ENCODE results near the gene TBC1D22A. TPM values are rescaled to one million over a fixed set of nuclear protein-coding genes. Genes with fewer than 3 reads are reported as not detected.

Gene TBC1D22A
- total and polyA plus RNA-seq, 7 experiments from 2014 or later = 18.6 to 50.1 (median 39.3) TPM

DNA sequence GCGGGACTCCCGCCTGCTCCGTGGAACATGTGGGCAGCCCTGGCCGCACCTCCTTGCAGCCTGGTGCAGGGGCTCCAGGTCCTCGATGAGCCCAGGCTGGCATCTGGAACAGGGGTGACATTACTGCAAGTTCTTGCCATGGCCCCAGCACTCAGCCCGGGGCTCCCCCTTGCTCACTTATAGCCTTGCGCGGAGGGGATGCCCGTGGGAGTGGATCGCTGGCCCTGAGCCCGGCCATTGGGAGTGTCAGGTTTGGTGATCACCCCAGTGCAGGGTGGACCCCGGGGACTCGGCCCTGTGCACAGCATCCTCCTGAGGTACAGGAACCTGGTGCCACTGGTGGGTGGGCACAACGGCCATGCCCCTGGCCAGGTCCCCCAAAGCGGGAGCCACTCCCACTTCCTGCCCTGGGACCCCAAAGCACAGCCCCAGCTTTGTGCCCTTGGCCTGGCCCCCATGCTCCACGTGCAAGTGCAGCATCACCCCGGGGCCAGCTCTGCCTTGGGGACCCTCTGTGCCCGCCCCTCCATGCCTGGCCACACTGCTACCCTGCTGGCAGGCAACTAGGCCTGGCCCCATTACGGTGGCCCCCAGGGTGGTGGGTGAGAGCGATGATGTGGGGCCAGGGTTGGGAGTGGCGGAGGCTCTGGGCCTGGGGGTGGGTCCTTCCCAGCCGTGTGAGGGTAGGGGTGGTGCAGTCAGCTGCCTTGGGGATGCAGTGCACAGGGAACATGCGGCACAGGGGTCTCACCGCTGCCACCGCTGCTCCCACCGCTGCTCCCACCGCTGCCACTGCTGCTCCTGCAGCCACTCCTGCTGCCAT is 439.8 kb downstream of the TBC1D22A start:
- Histone ChIP-seq H3K9me3 (ENCODE audit: control insufficient read depth in 2 of 3, low read length in 3 of 3) (no peaks in the 10 kb centered on the region), H3K4me3 (ENCODE audit: low read length) (no peak overlapping the region), H3K27me3 (ENCODE audit: control insufficient read depth in 2 of 2, insufficient read depth in 2 of 2, low read length in 2 of 2) (no peaks in the 10 kb centered on the region), H3K4me1 (ENCODE audit: control insufficient read depth in 2 of 2, insufficient read depth in 2 of 2, low read length in 2 of 2) (no peaks in the 10 kb centered on the region), H3K36me3 (ENCODE audit: control insufficient read depth in 2 of 3, insufficient read depth in 3 of 3, low read length in 3 of 3) (no peaks in the 10 kb centered on the region), H3K27ac (ENCODE audit: low read depth, low read length) (no peak overlapping the region)
- intact Hi-C loops (cut with micrococcal nuclease) = no loop called here
- ATAC-seq = no peak
- Mint-ChIP-seq H3K27ac (no peak overlapping the region), H3K36me3 (no peaks in the 10 kb centered on the region), H3K27me3 (peaks cover 0 to 4% (median 0%) of the 10 kb centered on the region in 5 donors), H3K9me3 (no peaks in the 10 kb centered on the region), H3K4me1 (no peaks in the 10 kb centered on the region), H3K4me3 (no peak overlapping the region)
- no peak for DNase-seq
- ChIA-PET CTCF (no interaction called here), POLR2A (no interaction called here)

DNA sequence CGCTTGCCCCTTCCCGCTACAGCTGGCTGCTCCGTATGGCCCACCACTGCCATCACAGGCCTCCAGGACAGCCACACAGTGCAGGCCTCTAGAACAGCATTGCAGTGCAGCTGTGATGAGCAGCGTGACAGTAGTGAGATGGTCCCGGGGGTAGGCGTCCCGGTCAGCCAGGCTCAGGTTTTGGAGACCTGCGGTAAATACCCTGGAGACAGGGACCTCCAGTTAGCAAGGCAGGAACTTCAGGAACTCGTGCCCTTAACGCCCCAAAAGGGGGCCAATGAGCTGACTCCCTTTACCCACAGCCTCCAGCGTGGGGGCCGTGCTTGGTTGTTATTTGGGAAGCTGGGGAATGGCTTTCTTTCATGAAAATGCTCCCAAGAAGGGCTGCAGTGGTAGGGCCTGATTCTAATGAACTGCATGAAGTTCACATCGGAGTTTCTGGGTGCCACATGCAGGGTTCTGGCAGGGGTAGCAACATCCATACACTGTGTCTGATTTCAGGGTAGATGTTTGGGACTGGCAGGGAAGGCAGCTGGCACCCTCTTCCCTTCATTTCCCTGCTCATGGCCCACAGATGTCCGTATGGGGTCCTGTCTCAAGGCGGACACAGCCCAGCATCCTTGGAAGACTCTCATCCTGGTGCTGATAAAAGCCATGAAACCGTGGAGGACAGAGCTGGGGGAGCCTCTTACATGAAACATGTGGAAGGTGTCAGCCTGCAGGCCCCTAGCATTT is 440.5 kb downstream of the TBC1D22A start:
- Histone ChIP-seq H3K27ac (ENCODE audit: low read depth, low read length) (no peak overlapping the region), H3K27me3 (ENCODE audit: control insufficient read depth in 2 of 2, insufficient read depth in 2 of 2, low read length in 2 of 2) (no peaks in the 10 kb centered on the region), H3K9me3 (ENCODE audit: control insufficient read depth in 2 of 3, low read length in 3 of 3) (no peaks in the 10 kb centered on the region), H3K36me3 (ENCODE audit: control insufficient read depth in 2 of 3, insufficient read depth in 3 of 3, low read length in 3 of 3) (no peaks in the 10 kb centered on the region), H3K4me1 (ENCODE audit: control insufficient read depth in 2 of 2, insufficient read depth in 2 of 2, low read length in 2 of 2) (no peaks in the 10 kb centered on the region), H3K4me3 (ENCODE audit: low read length) (no peak overlapping the region)
- no peaks in the 10 kb centered on the region for H3K36me3 Mint-ChIP-seq
- ChIA-PET CTCF (no interaction called here), POLR2A (no interaction called here)
- H3K27me3 Mint-ChIP-seq = peaks cover 0 to 4% (median 0%) of the 10 kb centered on the region in 5 donors
- DNase-seq (no peak), ATAC-seq (no peak)
- no peak overlapping the region for H3K4me3 Mint-ChIP-seq
- no peaks in the 10 kb centered on the region for H3K9me3 Mint-ChIP-seq
- intact Hi-C loops (cut with micrococcal nuclease) = no loop called here
- H3K27ac Mint-ChIP-seq = peak overlapping the region in 1 of 9 donors; percentile 67
- H3K4me1 Mint-ChIP-seq = no peaks in the 10 kb centered on the region

DNA sequence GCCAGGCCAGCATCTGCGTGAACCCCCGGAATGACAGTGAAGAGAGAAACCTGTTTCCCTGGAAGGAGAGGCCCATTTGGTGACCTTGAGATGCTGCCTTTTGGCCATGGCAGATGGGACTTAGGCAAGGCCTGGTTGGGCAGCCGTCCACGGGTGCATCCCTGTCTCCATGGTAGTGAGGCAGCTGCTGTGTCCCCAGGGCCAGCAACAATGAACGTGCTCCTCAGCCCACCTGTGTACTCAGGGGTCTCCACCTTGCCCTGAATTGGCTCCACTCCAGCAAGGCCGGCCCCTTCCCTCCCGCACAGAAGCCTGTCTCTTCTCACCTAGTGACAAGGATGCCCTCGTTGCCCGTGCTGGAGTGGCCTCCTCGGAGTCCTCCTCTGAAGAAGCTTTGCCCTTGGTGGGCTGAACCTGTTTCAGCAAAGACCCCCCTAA is 441.1 kb downstream of the TBC1D22A start:
- H3K4me3 Mint-ChIP-seq = no peak overlapping the region
- no peak for ATAC-seq
- H3K27me3 Mint-ChIP-seq = peaks cover 0 to 4% (median 0%) of the 10 kb centered on the region in 5 donors
- no peaks in the 10 kb centered on the region for H3K36me3 Mint-ChIP-seq
- Histone ChIP-seq H3K36me3 (ENCODE audit: control insufficient read depth in 2 of 3, insufficient read depth in 3 of 3, low read length in 3 of 3) (no peaks in the 10 kb centered on the region), H3K9me3 (ENCODE audit: control insufficient read depth in 2 of 3, low read length in 3 of 3) (no peaks in the 10 kb centered on the region), H3K27ac (ENCODE audit: low read depth, low read length) (no peak overlapping the region), H3K4me1 (ENCODE audit: control insufficient read depth in 2 of 2, insufficient read depth in 2 of 2, low read length in 2 of 2) (no peaks in the 10 kb centered on the region), H3K4me3 (ENCODE audit: low read length) (no peak overlapping the region), H3K27me3 (ENCODE audit: control insufficient read depth in 2 of 2, insufficient read depth in 2 of 2, low read length in 2 of 2) (no peaks in the 10 kb centered on the region)
- ChIA-PET CTCF (no interaction called here), POLR2A (no interaction called here)
- peak overlapping the region in 1 of 9 donors; percentile 67 for H3K27ac Mint-ChIP-seq
- no peaks in the 10 kb centered on the region for H3K9me3 Mint-ChIP-seq
- intact Hi-C loops (cut with micrococcal nuclease) = no loop called here
- DNase-seq = no peak
- no peaks in the 10 kb centered on the region for H3K4me1 Mint-ChIP-seq

DNA sequence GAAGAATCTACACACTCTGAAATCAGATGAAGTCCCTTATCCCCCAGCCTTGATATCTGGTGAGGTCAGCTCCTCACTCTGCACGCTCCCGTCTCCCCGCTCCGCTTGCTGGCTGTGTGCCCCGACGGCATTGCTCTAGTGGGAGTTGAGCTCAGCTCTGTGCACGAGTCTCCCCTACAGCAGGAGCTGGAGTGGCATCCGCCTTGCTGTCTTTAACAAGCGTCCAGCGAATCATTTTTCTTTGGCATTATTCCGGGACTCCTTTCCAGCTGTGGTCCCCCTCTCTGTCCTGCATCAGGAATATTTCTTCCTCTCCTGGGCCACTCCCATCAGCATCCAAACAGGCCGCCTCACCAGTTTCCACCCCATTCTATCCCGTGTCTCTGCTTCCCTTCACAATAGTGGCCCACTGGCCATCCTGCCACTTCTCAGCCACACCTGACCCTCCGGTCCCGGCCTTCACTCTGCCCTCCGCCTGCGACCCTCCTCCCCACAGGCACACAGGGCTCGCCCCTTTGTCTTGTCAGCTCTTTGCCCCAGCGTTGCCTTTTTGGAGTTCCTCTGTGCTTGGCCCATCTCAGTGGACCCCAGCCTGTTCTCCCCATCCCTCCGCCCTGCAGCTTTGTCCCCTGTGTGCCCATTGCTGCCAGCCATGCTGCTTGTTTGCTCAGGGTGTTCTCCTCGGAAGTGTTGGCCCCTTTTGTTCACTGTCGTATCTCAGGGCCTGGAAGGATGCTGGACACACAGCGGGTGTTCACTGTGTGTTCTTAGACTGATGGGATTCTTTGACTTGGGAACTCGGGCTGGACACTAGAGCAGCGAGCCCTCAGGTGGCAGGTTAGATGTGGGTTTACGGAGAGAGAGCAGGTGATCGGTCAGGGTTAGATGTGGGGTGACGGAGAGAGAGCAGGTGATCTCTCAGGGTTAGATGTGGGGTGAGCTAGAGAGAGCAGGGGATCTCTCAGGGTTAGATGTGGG is 441.8 kb downstream of the TBC1D22A start:
- Mint-ChIP-seq H3K27me3 (peaks cover 0 to 4% (median 0%) of the 10 kb centered on the region in 5 donors), H3K27ac (no peak overlapping the region), H3K36me3 (no peaks in the 10 kb centered on the region), H3K4me3 (no peak overlapping the region), H3K9me3 (no peaks in the 10 kb centered on the region), H3K4me1 (no peaks in the 10 kb centered on the region)
- ATAC-seq = no peak
- Histone ChIP-seq H3K4me3 (ENCODE audit: low read length) (no peak overlapping the region), H3K27ac (ENCODE audit: low read depth, low read length) (no peak overlapping the region), H3K27me3 (ENCODE audit: control insufficient read depth in 2 of 2, insufficient read depth in 2 of 2, low read length in 2 of 2) (no peaks in the 10 kb centered on the region), H3K9me3 (ENCODE audit: control insufficient read depth in 2 of 3, low read length in 3 of 3) (no peaks in the 10 kb centered on the region), H3K4me1 (ENCODE audit: control insufficient read depth in 2 of 2, insufficient read depth in 2 of 2, low read length in 2 of 2) (no peaks in the 10 kb centered on the region), H3K36me3 (ENCODE audit: control insufficient read depth in 2 of 3, insufficient read depth in 3 of 3, low read length in 3 of 3) (no peaks in the 10 kb centered on the region)
- DNase-seq = no peak
- intact Hi-C loops (cut with micrococcal nuclease) = no loop called here
- POLR2A ChIA-PET = no interaction called here
- CTCF ChIA-PET = no interaction called here

DNA sequence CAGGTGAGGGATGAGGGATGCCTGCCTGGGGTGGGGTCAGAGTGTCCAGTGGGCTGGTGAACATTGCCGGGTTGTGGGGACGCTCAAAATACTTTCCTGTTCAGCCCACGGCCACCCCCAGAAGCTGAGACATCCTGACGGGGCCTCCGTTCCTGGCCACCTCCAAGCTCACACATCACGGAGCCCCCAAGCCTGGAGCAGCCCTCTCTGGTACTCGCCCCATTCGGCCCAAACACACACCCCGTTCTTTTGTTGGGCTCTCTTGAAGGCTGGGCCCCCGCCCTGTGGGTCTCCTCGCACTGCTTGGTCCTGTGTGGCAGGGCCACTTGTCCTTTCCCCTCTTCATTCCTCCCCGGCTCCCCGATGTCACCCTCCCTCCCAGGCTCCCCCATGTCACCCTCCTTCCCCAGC is 442.6 kb downstream of the TBC1D22A start:
- ChIA-PET POLR2A (no interaction called here), CTCF (no interaction called here)
- DNase-seq (no peak), ATAC-seq (no peak)
- no peak overlapping the region for H3K4me3 ChIP-seq (ENCODE audit: low read length)
- no peak overlapping the region for H3K27ac ChIP-seq (ENCODE audit: low read depth, low read length)
- H3K4me1 ChIP-seq (ENCODE audit: control insufficient read depth in 2 of 2, insufficient read depth in 2 of 2, low read length in 2 of 2) = no peaks in the 10 kb centered on the region
- Mint-ChIP-seq H3K9me3 (no peaks in the 10 kb centered on the region), H3K27ac (no peak overlapping the region), H3K4me1 (no peaks in the 10 kb centered on the region), H3K36me3 (no peaks in the 10 kb centered on the region), H3K4me3 (no peak overlapping the region), H3K27me3 (peaks cover 0 to 4% (median 0%) of the 10 kb centered on the region in 5 donors)
- H3K9me3 ChIP-seq (ENCODE audit: control insufficient read depth in 2 of 3, low read length in 3 of 3) = no peaks in the 10 kb centered on the region
- H3K36me3 ChIP-seq (ENCODE audit: control insufficient read depth in 2 of 3, insufficient read depth in 3 of 3, low read length in 3 of 3) = no peaks in the 10 kb centered on the region
- no peaks in the 10 kb centered on the region for H3K27me3 ChIP-seq (ENCODE audit: control insufficient read depth in 2 of 2, insufficient read depth in 2 of 2, low read length in 2 of 2)
- intact Hi-C loops (cut with micrococcal nuclease) = no loop called here

DNA sequence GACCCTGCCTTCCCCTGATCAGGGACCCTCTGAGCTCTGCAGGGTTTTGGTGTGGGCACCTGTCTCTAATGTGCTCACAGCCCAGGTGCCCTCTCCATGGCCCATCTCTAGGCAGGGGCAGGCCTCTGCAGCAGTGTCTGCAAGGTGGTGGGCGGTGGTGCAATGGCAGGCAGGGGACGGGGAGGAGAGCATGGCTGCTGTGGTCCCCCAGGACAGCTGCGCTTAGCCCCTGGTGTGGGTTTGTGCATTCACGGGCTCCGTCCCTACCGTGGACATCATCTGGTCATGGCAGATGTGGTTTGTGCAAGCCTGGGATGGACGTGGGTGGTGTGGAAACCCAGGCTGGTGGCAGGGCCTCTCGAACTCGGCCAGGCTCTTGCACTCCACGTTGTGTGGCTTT is 443.1 kb downstream of the TBC1D22A start:
- CTCF ChIA-PET = no interaction called here
- H3K27me3 ChIP-seq (ENCODE audit: control insufficient read depth in 2 of 2, insufficient read depth in 2 of 2, low read length in 2 of 2) = no peaks in the 10 kb centered on the region
- intact Hi-C loops (cut with micrococcal nuclease) = no loop called here
- no peaks in the 10 kb centered on the region for H3K36me3 ChIP-seq (ENCODE audit: control insufficient read depth in 2 of 3, insufficient read depth in 3 of 3, low read length in 3 of 3)
- Mint-ChIP-seq H3K27ac (no peak overlapping the region), H3K4me3 (no peak overlapping the region), H3K4me1 (no peaks in the 10 kb centered on the region), H3K27me3 (peaks cover 0 to 4% (median 0%) of the 10 kb centered on the region in 5 donors), H3K36me3 (no peaks in the 10 kb centered on the region), H3K9me3 (no peaks in the 10 kb centered on the region)
- no peak overlapping the region for H3K27ac ChIP-seq (ENCODE audit: low read depth, low read length)
- no peaks in the 10 kb centered on the region for H3K9me3 ChIP-seq (ENCODE audit: control insufficient read depth in 2 of 3, low read length in 3 of 3)
- DNase-seq = no peak
- H3K4me1 ChIP-seq (ENCODE audit: control insufficient read depth in 2 of 2, insufficient read depth in 2 of 2, low read length in 2 of 2) = no peaks in the 10 kb centered on the region
- H3K4me3 ChIP-seq (ENCODE audit: low read length) = no peak overlapping the region
- no peak for ATAC-seq
- POLR2A ChIA-PET = no interaction called here

All from naive thymus-derived CD4-positive, alpha-beta T cell (primary cell).